ENCODE measurements around the gene CLN5. TPM values are rescaled to one million over a fixed set of nuclear protein-coding genes. Genes with fewer than 3 reads are reported as not detected.
A peak's percentile ranks its signal among the peaks of the same experiment; 100 is the strongest.

The CLN5 gene
- total RNA-seq, 4 donors from 2014 or later: 6.8 to 20.2 (median 11.2) TPM

DNA sequence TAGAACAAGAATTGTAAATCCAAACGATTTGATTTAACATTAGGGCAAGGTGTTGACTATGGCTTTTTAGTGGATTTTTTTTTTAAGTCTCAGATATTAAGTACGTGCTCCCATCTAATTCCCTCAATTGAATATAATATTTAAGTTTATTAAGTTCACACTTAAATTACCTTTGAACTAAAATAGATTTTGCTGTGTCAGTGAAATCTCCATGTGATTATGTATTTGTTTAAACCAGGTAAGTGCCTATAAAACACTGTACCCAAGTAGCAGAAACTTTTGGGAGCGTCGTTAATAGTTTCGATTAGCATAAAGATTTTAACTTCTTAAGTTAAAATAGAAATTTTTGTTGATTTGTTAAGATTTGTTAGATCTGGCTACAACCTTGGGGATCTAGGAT lies 1.6 kb downstream of the CLN5 start:
- Histone ChIP-seq H3K9me3 (no peaks in the 10 kb centered on the region), H3K36me3 (peaks cover 0 to 30% (median 5%) of the 10 kb centered on the region in 3 donors), H3K27me3 (no peaks in the 10 kb centered on the region), H3K4me1 (peaks cover 7 to 36% (median 13%) of the 10 kb centered on the region in 3 donors), H3K27ac (peak overlapping the region in 2 of 4 donors; percentile 90 to 95), H3K4me3 (no peak overlapping the region)
- no peak for TF ChIP-seq POLR2A (IDR thresholded peaks at IDR 0.05)
- TF ChIP-seq, protein P1, sequence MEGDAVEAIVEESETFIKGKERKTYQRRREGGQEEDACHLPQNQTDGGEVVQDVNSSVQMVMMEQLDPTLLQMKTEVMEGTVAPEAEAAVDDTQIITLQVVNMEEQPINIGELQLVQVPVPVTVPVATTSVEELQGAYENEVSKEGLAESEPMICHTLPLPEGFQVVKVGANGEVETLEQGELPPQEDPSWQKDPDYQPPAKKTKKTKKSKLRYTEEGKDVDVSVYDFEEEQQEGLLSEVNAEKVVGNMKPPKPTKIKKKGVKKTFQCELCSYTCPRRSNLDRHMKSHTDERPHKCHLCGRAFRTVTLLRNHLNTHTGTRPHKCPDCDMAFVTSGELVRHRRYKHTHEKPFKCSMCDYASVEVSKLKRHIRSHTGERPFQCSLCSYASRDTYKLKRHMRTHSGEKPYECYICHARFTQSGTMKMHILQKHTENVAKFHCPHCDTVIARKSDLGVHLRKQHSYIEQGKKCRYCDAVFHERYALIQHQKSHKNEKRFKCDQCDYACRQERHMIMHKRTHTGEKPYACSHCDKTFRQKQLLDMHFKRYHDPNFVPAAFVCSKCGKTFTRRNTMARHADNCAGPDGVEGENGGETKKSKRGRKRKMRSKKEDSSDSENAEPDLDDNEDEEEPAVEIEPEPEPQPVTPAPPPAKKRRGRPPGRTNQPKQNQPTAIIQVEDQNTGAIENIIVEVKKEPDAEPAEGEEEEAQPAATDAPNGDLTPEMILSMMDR (IDR thresholded peaks at IDR 0.05): no peak
- intact Hi-C loops (cut with DNase I): no loop called here
- no peak for DNase-seq
- WGBS, 2 donors: 78 to 82% methylated on average over 5 of the region's 5 CpGs

DNA sequence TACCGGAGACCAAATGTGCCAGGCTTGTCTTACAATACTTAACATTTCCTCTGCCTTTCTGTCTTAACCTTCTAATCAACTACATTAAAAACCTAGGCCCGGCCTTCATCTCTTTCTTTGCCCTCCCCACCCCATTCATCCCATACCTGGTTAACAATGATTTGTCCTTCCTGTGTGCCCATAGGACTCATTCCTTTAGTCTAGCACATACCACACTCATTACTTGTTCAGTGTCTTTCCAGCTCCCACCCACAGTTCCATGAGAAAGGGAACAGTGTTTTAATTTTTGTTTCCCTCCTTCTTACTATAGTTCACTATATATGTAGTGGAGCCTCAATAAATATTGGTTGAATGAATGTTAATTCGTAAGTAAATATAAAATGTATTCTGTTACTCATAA lies 2.4 kb downstream of the CLN5 start:
- intact Hi-C loops (cut with DNase I): no loop called here
- TF ChIP-seq, protein P1 (IDR thresholded peaks at IDR 0.05): no peak
- TF ChIP-seq POLR2A (IDR thresholded peaks at IDR 0.05): no peak
- DNase-seq: no peak
- 87 to 99% methylated on average over 3 of the region's 3 CpGs for WGBS, 2 donors
- no peak overlapping the region for H3K4me3 ChIP-seq
- no peaks in the 10 kb centered on the region for H3K9me3 ChIP-seq
- H3K27ac ChIP-seq: no peak overlapping the region
- peaks cover 7 to 44% (median 13%) of the 10 kb centered on the region in 3 donors for H3K4me1 ChIP-seq
- no peaks in the 10 kb centered on the region for H3K27me3 ChIP-seq
- peaks cover 0 to 38% (median 5%) of the 10 kb centered on the region in 3 donors for H3K36me3 ChIP-seq

DNA sequence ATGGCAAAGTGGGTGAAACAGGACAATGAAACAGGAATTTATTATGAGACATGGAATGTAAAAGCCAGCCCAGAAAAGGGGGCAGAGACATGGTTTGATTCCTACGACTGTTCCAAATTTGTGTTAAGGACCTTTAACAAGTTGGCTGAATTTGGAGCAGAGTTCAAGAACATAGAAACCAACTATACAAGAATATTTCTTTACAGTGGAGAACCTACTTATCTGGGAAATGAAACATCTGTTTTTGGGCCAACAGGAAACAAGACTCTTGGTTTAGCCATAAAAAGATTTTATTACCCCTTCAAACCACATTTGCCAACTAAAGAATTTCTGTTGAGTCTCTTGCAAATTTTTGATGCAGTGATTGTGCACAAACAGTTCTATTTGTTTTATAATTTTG lies 8.6 kb downstream of the CLN5 start:
- DNase-seq: no peak
- no peaks in the 10 kb centered on the region for H3K9me3 ChIP-seq
- H3K27ac ChIP-seq: no peak overlapping the region
- TF ChIP-seq, protein P1 (IDR thresholded peaks at IDR 0.05): no peak
- no peak for TF ChIP-seq POLR2A (IDR thresholded peaks at IDR 0.05)
- 63 to 78% methylated on average over 1 of the region's 1 CpG for WGBS, 2 donors
- no peak overlapping the region for H3K4me3 ChIP-seq
- intact Hi-C loops (cut with DNase I): no loop called here
- peaks cover 0 to 70% (median 5%) of the 10 kb centered on the region in 3 donors for H3K36me3 ChIP-seq
- H3K4me1 ChIP-seq: peaks cover 0 to 61% (median 3%) of the 10 kb centered on the region in 3 donors
- no peaks in the 10 kb centered on the region for H3K27me3 ChIP-seq

DNA sequence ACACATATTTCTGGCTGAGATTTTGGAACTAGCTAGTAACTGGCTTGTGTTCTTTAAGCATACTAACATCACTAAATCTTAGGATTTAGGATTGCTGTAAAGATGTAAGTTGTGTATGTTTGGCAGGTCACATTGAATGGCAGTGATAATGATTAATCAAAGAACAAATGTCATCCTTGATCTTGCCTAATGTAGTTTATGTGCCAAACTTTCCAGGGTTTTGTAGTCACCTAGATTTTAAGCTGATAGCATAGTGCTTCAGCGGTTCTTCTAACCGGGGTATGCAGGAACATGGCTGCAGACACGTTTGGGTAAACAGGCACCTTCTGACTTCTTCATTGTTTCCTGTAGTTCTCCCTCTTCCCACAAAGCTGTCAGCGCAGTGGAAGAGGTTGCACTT lies 9.7 kb downstream of the CLN5 start:
- TF ChIP-seq POLR2A (IDR thresholded peaks at IDR 0.05): no peak
- TF ChIP-seq, protein P1 (IDR thresholded peaks at IDR 0.05): no peak
- peaks cover 0 to 65% (median 3%) of the 10 kb centered on the region in 3 donors for H3K4me1 ChIP-seq
- no peak overlapping the region for H3K4me3 ChIP-seq
- no peaks in the 10 kb centered on the region for H3K9me3 ChIP-seq
- 48 to 68% methylated on average over 3 to 4 of the region's 4 CpGs for WGBS, 2 donors
- peak overlapping the region in 1 of 4 donors; percentile 13 for H3K27ac ChIP-seq
- intact Hi-C loops (cut with DNase I): no loop called here
- no peak for DNase-seq
- peaks cover 0 to 66% (median 4%) of the 10 kb centered on the region in 3 donors for H3K36me3 ChIP-seq
- no peaks in the 10 kb centered on the region for H3K27me3 ChIP-seq

DNA sequence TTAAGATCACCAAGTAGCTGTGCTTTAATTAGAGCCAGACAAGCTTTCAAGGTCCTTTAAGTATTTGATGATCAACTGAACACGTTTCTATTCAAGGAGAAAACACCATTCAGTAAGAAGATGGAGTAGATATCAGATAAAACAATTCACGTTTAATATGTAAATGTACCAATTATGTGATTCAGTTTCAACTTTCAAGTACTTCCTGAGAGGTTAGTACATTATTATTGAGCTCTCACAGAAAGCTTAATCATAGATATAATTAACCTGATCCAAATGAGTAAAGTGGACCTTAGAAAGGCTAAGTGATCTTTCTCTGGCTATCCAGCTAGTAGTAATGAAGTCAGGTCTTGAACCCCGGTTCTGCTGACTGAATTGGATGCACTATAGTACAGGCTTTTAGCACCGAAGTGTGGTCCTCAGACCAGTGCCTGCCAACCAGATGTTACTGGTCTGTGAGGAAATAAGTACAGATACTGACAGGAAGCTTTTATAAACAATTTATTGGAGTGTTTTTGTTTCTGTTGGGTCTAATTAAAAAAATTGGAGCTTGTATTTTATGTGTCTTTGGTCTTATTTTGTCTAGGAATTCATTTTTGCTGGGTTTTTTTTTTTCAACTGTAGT lies 10.2 kb downstream of the CLN5 start:
- WGBS, 2 donors: 48 to 50% methylated on average over 4 of the region's 4 CpGs
- DNase-seq: no peak
- Histone ChIP-seq H3K27ac (peak overlapping the region in 1 of 4 donors; percentile 13), H3K4me1 (peaks cover 0 to 66% (median 3%) of the 10 kb centered on the region in 3 donors), H3K27me3 (no peaks in the 10 kb centered on the region), H3K36me3 (peaks cover 0 to 66% (median 0%) of the 10 kb centered on the region in 3 donors), H3K9me3 (no peaks in the 10 kb centered on the region), H3K4me3 (no peak overlapping the region)
- TF ChIP-seq POLR2A (IDR thresholded peaks at IDR 0.05): no peak
- TF ChIP-seq, protein P1 (IDR thresholded peaks at IDR 0.05): no peak
- intact Hi-C loops (cut with DNase I): no loop called here

Measured in esophagus squamous epithelium (tissue), 5 donors.